K562 treated with DMSO at 1 percent for 12 hours (cell line): ENCODE data around the gene TMEM8B. TPM values are rescaled to one million over a fixed set of nuclear protein-coding genes. Genes with fewer than 3 reads are reported as not detected.

Experiments
- total RNA-seq: library from RNA; unstranded; fragments of 300-600 nt; gene quantifications from 2 replicates; pipeline ENCODE4 v1.2.3, GENCODE V29; 2022; ENCODE audit not compliant: insufficient read depth

The TMEM8B gene, protein sequence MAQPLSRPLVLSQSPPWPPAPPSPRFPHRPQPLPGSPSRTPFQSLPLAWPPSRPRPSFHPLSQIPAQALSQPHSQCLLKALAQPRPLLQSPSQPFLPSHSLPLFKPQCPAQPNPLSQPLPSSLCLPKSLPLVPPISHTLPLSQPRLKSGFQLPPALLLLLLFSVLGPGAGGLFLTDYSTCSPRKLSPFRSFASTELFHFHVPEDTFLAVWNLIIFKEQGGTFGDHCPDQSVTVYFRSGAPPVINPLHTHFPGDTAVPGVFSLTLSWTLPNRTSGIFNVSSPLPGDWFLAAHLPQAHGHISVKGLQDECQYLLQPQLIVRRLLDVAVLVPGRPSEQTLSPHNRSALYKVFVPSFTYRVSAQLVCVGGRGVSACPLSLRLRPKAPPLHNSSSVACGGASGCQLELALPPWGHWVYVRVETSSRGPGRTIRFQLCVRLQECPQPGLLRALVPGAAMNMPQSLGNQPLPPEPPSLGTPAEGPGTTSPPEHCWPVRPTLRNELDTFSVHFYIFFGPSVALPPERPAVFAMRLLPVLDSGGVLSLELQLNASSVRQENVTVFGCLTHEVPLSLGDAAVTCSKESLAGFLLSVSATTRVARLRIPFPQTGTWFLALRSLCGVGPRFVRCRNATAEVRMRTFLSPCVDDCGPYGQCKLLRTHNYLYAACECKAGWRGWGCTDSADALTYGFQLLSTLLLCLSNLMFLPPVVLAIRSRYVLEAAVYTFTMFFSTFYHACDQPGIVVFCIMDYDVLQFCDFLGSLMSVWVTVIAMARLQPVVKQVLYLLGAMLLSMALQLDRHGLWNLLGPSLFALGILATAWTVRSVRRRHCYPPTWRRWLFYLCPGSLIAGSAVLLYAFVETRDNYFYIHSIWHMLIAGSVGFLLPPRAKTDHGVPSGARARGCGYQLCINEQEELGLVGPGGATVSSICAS
- total RNA-seq: 2.4 and 4.2 TPM in 2 replicates

DNA sequence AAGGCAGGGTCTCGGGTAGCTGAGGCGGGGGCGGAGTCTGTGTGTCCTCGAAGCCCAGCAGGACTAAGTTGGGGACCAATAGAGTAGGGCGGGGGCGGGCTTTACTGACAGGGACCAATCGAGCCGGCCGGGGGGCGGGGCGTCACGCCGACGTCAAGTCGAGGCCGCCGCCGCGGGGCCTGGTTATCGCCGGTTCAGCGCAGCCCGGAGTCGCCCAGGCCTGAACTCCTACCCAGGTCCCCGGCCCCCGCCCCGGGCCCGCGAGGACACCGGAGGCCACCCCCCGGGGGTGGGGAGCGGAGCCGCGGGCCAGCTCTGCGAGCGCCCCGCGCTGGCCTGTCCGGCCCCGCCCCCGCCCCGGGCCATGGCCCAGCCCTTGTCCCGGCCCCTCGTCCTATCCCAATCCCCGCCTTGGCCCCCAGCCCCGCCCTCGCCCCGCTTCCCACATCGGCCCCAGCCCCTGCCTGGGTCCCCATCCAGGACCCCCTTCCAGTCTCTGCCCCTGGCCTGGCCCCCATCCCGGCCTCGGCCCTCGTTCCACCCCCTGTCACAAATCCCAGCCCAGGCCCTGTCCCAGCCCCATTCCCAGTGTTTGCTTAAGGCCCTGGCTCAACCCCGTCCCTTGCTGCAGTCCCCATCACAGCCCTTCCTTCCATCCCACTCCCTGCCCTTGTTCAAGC, at the start of gene TMEM8B:
TSS of gene TMEM8B (plus strand) at position 145 of the 680 bp plus-strand sequence. CDS start at position 365, 220 bp downstream.

DNA sequence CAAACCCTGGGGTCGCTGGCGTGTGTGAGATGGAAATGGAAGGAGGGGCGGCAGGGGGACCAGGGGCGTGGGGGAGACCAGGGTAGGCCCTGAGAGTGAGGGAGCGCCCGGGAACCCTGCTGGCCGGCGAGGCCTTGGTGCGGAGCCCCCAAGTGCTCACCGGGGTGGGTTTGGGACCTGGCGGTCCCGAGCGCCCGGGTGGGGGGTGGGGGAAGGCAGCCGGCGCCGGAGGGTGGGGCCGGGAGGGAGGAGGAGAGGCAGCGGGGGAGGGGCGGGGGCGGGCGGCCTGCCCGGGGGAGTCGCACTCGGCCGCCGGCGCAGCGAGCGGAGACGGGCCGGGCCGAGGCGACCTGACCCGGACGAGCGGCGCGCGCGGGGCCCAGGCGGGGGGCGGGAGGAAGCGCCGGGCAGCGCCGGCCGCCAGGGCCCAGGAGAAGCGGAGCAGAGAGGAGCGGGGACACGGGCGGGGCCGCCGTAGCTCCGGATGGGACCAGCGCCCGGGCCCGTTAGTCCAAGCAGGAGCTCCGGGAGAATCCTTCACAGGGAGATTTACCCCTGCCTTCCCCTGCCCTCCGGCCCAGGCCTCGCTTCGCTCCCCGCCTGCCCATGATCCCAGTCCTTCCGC, 37.6 kb upstream of the TMEM8B start, which contains the start of gene NPR2:
TSS of gene NPR2 (plus strand) at position 295 of the 625 bp plus-strand sequence. CDS start 818 bp downstream, outside the sequence.

DNA sequence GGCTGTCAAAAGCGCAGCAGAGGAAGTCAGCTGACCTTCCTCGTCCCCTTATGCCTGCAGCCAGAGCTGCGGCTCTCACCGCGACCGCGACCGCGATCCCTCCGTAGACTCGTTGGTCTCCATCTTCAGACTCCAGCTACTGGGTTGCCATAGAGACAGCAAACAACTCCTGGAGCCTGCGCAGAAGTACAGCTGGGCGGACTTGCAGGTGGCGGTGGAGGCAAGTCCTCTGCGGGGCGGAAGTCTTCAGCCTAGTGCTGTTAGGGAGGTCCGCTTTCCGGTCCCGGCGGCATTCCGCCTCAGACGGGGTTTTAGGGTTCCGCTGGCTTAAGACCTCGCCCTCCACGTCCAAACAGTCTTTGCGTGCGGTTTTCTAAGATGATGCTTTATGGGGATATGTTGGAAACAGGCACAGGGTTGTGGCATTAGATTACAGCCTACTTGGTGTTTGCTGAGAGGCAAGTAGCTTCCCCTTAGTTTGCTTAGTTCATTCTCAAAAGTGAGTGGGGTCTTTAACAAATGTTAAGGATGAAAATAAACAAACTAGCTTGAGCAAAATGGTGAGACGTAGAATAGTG, 16.9 kb upstream of the TMEM8B start, which contains the start of gene SPAG8:
TSS of gene SPAG8 (minus strand) at position 238 of the 578 bp plus-strand sequence. CDS start at position 123, 115 bp downstream.

DNA sequence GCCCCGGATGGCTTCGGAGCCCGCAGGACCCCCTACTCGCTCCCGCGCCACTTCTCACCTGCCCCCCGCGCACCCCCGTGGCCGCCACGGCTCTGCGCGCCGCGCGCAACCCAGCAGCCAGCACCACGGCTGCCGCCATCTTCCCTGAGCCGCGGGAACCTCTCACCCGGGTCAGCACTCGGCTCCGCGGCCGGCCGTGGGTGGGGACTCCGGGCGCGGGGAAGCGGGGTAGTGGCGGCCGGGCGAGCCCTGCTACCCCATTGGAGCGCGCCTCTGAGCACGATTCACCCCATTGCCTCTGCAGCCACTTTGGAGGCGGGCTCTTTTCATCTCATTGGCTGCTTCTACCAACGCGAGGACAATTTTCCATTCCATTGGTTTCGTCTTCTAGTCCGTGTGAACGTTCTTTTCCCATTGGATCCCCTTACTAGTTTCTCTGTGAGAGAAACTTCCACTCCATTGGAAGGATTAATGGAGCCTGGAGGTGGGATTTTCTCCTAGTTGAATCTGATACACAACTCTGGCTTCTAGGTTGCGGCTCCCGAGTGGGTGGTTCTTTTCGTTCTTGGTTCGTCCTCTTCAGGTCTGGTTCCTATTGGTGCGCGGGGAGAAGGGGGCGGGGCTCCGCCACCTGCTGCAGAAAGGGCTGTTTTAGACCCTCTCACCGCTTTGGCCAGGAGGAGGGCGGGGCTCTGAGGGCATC, 14.0 kb upstream of the TMEM8B start, which contains the start of gene HINT2:
TSS of gene HINT2 (minus strand) at position 202 of the 703 bp plus-strand sequence. CDS start at position 139, 63 bp downstream.

DNA sequence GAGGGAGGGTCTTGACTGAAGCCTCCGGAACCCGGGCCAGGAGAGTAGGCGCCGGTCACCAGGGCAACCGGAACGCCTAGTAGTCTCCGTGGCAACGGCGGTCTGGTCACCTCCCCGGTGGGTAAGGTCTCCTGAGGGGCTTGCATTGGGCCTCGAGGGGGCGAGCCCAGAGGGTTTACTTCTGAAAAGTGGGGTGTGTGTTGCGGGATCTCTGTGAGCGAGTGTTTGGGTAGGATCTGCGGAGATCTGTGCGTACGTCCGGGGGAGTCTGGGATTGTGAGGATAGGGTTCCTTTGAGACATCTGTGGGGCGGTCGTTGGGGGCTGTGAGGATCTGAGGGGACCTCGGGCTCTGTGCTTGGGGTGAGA, 328 bp upstream of the TMEM8B start, which contains the start of gene FAM221B:
TSS of gene FAM221B (minus strand) at position 17 of the 368 bp plus-strand sequence. CDS start 2,571 bp downstream, outside the sequence.

DNA sequence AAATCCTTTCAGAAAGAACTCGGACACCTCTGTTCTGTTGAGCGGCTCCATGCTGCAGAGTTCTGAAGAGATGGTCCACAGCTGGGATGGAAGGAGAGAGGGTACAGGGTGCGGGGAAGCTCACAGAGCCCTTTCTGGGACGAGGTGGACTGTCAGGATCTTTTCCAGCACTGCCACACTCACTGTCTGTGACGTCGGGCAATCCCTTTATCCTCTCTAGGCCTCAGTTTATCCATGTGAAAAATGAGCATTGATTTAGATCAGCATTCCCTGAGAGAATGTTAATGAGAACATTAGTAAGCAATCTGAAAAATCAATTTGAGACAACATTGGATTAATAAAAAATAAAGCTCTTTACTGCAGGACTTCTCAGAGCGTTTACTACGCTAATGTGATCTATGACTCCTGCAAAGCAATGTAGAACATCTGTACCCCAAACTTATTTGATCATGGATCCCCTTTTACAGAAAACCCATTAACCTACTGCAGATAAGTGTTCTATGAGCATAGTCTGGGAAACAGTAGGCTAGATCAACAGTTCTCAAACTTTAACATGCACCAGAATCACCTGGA, 41.4 kb downstream of the TMEM8B start, which contains the start of gene OR13J1:
TSS of gene OR13J1 (minus strand) at position 51 of the 573 bp plus-strand sequence. CDS start at position 51, 0 bp downstream.

DNA sequence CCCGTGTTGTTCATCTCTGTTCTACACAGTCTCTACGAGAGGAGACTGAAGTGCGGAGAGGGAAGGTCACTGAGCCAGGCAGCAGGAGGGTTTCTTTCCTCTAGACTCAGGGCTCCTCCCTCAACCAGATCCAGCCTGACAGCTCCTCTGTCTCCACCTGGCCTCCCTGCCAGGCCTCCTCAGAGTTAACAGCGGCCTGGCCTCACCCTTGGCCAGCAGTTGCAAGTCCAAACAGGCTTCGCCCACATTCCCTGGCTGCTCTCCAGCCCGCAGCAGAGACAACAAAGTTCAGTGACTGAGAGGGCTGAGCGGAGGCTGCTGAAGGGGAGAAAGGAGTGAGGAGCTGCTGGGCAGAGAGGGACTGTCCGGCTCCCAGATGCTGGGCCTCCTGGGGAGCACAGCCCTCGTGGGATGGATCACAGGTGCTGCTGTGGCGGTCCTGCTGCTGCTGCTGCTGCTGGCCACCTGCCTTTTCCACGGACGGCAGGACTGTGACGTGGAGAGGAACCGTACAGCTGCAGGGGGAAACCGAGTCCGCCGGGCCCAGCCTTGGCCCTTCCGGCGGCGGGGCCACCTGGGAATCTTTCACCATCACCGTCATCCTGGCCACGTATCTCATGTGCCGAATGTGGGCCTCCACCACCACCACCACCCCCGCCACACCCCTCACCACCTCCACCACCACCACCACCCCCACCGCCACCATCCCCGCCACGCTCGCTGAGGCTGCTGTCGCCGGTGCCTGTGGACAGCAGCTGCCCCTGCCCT, 77.1 kb downstream of the TMEM8B start, which contains the start of gene HRCT1:
TSS of gene HRCT1 (plus strand) at position 291 of the 768 bp plus-strand sequence. CDS start at position 377, 86 bp downstream.

DNA sequence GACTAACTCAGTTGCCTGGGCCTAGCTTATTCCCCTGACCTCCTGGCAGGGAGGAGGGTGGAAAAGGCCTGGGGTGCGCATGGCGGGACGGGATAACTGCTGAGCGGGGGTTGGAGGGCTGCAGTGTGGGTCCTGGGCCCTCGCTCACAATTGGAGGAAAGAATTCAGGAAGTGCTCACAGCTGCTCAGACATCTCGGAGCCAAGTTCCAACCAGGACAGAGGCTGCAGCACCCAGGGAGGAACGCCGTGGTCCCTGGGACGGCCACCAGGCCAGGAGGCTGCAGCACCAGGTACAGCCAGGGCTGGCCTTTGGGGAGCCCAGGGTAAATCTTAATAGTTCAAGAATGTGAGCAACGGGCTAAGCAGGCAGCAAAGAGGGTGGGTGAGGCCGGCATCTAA, 80.2 kb downstream of the TMEM8B start, which contains the start of gene SPAAR:
TSS of gene SPAAR (plus strand) at position 217 of the 400 bp plus-strand sequence. CDS start 974 bp downstream, outside the sequence.

Other genes with a start within 250 kb of the TMEM8B start
- 10.3 and 21.6 TPM in 2 replicates for gene TESK1, start 224.0 kb upstream of the TMEM8B start, total RNA-seq
- gene CD72, start 210.8 kb upstream of the TMEM8B start, total RNA-seq: 1.2 TPM in 1 of 2 replicates, not detected in the other
- not detected in 2 replicates for gene SIT1, start 178.3 kb upstream of the TMEM8B start, total RNA-seq
- gene RMRP, start 171.2 kb upstream of the TMEM8B start, total RNA-seq: not detected in 2 replicates
- 16.5 and 19.3 TPM in 2 replicates for gene CCDC107, start 170.9 kb upstream of the TMEM8B start, total RNA-seq
- 6.5 and 15.3 TPM in 2 replicates for gene ARHGEF39, start 164.0 kb upstream of the TMEM8B start, total RNA-seq
- 0.68 and 6.6 TPM in 2 replicates for gene CA9, start 155.3 kb upstream of the TMEM8B start, total RNA-seq
- gene TPM2, start 139.3 kb upstream of the TMEM8B start, total RNA-seq: 3.0 and 3.1 TPM in 2 replicates
- gene TLN1, start 97.0 kb upstream of the TMEM8B start, total RNA-seq: 73.8 and 145 TPM in 2 replicates
- gene CREB3, start 96.6 kb upstream of the TMEM8B start, total RNA-seq: 31.0 and 35.1 TPM in 2 replicates
- 30.1 and 65.7 TPM in 2 replicates for gene GBA2, start 80.0 kb upstream of the TMEM8B start, total RNA-seq
- 3.0 and 13.3 TPM in 2 replicates for gene RGP1, start 79.9 kb upstream of the TMEM8B start, total RNA-seq
- not detected in 2 replicates for gene MSMP, start 75.0 kb upstream of the TMEM8B start, total RNA-seq
- gene NPR2, start 37.6 kb upstream of the TMEM8B start, total RNA-seq: 1.5 and 3.2 TPM in 2 replicates
- gene SPAG8, start 17.0 kb upstream of the TMEM8B start, total RNA-seq: not detected in 2 replicates
- gene HINT2, start 14.2 kb upstream of the TMEM8B start, total RNA-seq: 60.7 and 93.3 TPM in 2 replicates
- gene FAM221B, start 496 bp upstream of the TMEM8B start, total RNA-seq: not detected in 2 replicates
- gene OR13J1, start 41.2 kb downstream of the TMEM8B start, total RNA-seq: not detected in 2 replicates
- gene HRCT1, start 77.0 kb downstream of the TMEM8B start, total RNA-seq: not detected in 2 replicates
- not detected in 2 replicates for gene SPAAR, start 80.3 kb downstream of the TMEM8B start, total RNA-seq
- gene OR2S2, start 128.9 kb downstream of the TMEM8B start, total RNA-seq: not detected in 2 replicates
- 0.35 TPM in 1 of 2 replicates, not detected in the other for gene RECK, start 207.7 kb downstream of the TMEM8B start, total RNA-seq